HG02642 (cell line): ENCODE data around the gene WASF2.
"Not testable (repeated sequence)": the region's sequence is repeated elsewhere in the genome, so short reads cannot be mapped to it uniquely, and the experiment has no call there.

Experiments used
- ATAC-seq: cut with Tn5 transposase; IDR thresholded peaks from one replicate; pipeline ENCODE4 v1.9.1; 2021; ENCODE audit warnings: mild to moderate bottlenecking; ENCODE audit not compliant: unreplicated experiment, poor library complexity

WASF2 gene

GRCh38 chr1:27428316-27429028, 61.5 kb downstream of the WASF2 start:
- ATAC-seq = no peak

- no peak for ATAC-seq
Observed at GRCh38 chr1:27427816-27428315, 62.1 kb downstream of the WASF2 start.

DNA sequence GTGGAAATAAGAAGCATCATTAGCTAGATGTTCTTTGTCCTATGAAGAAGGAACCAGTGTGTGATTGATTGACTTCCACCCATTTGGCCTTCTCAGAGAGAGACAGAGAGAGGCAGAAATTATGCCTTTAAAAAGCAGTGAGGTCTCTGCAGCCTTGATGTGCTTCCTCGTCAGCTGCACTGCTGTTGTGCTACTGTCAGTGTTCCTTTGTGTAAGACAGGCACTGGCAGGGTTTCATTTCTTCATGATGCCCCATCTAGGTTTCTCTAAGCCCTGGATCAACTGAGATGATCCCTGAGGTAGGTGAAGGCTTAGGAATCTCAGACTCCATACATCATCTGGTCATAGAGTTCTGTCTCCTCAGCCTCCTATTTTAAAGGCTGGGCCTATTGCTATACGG, 62.6 kb downstream of the WASF2 start:
- ATAC-seq = no peak

DNA sequence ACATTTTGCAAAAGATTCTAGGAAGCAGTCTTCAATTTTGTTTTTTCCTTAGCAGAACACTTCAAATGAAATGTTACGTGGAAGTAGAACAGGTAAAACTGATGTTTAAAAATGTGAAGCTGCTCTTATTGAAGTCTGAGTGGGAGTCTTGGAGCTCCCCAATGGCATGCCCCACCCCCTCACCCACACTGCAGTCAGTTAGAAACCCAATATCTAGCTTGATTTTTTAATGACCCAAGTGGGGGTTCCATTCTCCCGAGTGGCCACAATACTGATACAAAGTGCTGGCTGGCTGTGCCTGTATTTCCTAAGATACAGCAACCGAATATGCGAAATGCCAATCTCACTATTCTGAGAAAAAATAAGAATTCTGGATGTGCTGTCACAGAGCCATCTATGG, 66.3 kb downstream of the WASF2 start:
- no peak for ATAC-seq

GRCh38 chr1:27418326-27419185, 71.4 kb downstream of the WASF2 start:
- peak; percentile 74 for ATAC-seq

DNA sequence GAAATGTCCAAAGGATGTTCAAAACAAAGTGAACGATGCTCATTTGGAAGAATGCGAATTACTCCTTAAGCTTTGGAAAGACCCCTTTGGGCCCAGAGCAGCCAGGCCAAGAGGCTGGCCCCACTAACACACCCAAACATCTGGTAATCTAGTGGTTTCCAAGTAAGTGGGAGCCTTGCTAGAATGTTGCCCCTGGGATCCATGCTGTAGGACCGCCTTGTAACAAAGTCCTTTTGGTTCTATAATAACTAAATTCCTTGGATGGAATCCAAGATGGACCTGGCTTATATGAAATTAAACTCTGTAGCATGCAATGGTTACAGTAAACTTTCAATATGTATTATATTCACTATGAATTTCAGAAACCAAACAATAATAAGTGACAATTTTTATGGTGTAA, 72.3 kb downstream of the WASF2 start:
- ATAC-seq = no peak

GRCh38 chr1:27416387-27417111, 73.4 kb downstream of the WASF2 start:
- ATAC-seq = no peak

DNA sequence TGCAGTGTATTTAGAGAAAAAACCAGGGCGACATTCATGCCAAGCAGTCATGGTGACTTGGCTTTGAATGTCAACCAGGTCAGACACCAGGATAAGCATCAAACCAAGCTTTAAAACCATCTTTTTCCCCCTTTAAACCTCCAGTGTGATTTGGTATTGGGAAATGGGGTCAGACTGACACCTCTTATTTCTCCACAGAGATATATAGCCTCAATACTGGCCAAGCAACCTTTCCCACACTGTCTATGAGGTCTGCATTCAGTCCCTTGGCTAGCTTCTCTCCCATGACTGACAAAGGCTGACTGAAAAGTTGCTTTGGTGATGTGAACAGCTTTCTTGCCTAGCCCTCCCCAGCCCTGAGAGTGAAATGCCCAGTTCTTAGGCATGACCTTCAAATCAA, 75.9 kb downstream of the WASF2 start:
- ATAC-seq = no peak

DNA sequence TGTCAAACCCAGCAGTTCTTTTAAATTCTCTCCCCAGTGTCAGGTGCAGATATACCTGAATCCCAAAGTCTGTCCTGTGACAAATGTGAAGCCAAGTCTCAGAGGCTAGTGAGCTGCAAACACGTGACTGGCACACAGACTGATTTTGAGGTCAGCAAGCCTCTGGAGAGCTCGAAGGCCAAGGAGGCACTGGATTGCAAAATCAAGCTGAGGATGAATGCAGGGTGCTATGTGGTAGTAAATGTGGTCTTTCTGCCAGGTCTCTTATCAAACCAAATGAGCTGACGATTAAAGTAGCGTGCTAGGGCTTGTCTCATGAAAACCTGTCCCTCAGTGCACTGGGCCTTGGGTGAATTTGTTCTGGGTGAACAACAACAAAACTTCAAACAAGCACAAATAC, 77.0 kb downstream of the WASF2 start:
- ATAC-seq = no peak

DNA sequence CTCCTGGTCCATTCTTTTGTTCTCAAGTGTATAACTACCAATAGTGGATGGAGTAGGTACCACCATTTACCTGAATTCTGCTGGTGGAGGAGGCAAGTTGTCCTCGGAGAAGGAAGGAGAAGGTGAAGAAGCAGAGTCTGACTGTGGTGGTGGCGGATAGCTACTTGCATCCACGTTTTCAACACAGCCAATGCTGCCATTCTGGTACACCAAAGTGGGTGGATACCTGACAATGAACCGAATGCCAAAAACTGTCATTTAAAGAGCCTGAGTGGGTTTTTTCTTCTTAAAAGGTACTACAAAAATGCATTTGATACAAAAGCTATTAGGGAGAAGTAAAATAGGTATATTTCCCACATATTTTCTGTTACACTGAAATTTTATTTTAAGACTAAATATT, 77.5 kb downstream of the WASF2 start:
- no peak for ATAC-seq

- no peak for ATAC-seq
Observed at GRCh38 chr1:27410709-27411108, 79.3 kb downstream of the WASF2 start.

GRCh38 chr1:27409669-27410068, 80.3 kb downstream of the WASF2 start:
- no peak for ATAC-seq

DNA sequence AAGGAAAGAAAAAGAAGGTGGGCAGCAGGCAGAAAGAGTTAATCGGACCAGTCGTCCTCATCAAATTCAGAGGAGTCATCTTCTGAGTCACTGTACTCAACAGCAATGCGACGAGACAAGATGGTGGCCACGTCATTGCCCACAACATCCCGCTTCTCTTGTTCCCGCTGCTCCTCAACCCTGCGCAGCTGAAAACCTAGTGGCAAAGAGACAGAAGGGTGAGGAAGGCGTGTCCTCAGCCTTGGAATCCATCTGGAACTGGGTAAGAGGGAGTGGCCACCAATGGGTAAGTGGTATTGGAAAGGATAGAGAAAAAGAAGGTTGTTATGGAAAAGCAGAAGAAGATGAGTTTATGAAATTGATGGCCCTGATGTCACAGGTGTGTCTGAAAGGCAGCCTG, 81.8 kb downstream of the WASF2 start:
- ATAC-seq = no peak

DNA sequence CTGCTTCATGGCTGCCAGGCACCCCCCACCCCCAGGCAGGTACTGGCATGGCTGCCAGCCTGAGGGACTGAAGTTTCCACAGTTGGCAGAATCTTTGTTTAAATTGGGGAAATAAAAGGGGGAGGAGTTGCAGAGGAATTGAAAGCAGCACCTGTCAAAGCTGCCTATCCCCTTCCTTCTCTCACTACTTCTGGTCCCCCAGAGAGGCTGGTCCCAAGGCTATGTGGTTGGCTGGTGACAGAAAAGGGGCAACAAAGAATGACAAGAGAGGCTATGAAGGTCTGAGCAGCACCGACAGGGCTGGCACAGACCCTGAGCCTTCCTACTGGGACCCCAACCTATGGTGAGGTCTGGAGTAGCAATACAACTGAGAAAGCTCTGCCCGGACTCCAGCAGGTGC, 83.2 kb downstream of the WASF2 start:
- ATAC-seq = not testable (repeated sequence)

DNA sequence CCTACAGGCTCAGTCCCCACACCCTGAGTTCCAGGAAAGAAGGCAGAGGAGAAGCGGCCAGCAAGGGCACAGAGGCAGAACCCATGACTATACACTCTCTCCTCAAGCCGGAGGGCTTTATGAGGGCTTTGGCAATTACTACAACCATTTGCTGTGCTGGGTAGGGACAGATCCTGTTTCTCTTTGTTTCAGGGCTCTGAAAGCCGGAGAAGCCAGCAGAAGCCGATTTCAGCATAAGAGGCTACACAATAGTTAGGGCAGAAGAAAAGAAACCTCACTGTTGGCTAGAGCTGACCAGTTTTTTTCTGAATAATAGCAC, 83.6 kb downstream of the WASF2 start:
- ATAC-seq = no peak

GRCh38 chr1:27405598-27406361, 84.2 kb downstream of the WASF2 start:
- not testable (repeated sequence) for ATAC-seq

DNA sequence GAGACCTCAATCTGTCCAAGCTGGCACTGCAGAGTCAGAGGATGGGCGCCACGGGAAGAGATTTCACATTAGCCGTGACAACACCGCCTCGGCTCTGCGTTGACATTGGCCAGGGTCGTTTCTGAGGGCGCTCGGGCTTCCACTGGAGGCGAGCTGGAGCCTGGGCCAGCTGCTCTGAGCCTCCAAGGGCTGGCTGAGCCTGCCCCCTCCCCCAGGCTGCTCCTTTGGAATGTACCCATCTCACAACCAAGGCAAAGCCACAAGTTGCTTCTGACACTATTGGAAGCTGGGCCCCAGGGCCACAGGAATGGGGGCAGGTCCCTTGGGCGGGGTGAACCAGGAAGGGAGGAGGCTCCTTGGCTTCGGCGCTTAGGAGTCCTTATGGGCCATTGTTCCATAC, 84.9 kb downstream of the WASF2 start:
- no peak for ATAC-seq

DNA sequence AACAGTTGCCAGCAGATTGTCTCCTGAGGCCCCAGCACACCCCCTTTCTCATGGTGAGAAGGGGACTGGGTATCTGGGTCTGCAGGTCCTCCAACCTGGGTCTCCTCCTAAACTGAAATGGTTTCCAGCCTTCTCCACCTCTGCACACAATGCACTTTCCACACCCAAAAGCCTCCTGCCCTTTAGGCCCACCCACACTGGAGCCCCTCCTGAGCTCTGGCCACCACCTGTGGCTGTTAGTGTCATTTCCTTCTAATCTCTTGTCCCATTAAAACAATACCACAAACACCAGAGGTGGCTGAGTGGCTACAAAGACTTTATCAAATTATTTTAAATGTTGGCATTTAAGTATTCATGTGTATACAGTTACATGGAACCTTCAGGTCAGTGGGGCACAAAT, 86.0 kb downstream of the WASF2 start:
- ATAC-seq = no peak

DNA sequence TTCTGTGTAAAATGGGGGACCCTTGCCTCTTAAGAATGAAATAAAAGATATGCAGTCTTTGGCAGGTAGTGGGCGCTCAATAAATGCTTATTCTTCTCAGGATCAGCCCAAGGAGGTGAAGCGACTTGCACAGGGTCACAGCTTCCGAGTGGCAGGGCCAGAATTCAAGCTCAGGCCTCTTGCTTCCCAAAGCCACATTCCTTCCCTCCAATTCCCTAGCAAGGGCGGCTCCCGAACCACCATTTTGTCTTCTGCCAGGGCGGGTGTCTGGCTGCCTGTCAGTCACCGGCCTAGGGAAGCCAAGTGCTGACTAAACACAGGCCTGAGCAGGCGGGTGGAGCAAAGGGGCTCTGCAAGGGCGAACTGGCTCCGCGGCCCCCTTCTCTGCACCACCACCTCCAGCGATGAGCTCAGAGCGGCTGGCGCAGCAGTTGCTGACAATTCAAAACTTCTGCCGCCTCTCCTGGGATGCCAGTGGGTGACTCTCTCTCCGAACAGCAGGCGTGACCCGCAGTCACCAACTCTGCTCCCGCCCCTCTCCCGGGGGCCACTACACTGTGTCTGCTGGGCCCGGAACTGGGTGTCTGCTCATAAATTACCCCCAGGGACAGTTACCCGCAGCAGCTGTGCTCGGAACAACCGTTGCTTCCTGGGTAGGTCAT, 86.8 kb downstream of the WASF2 start:
- no peak for ATAC-seq

GRCh38 chr1:27402349-27402754, 87.6 kb downstream of the WASF2 start:
- no peak for ATAC-seq
